Measurements from ENCODE around the gene TPM3.

TPM3 gene

GRCh38 chr1:154183046-154183915 is 8.6 kb downstream of the TPM3 start:
- H3K9me3 Mint-ChIP-seq = no peaks in the 10 kb centered on the region
- peaks cover 53% of the 10 kb centered on the region for H3K36me3 Mint-ChIP-seq
- H3K4me3 Mint-ChIP-seq = peak overlapping the region; percentile 93
- peak; percentile 83 to 97 for DNase-seq (ENCODE audit: low spot score in 2 of 2)
- peaks cover 49% of the 10 kb centered on the region for H3K4me1 Mint-ChIP-seq
- H3K27ac Mint-ChIP-seq = peak overlapping the region; percentile 94
- peak; percentile 88 for ATAC-seq

- Mint-ChIP-seq H3K4me1 (peaks cover 57% of the 10 kb centered on the region), H3K36me3 (peaks cover 61% of the 10 kb centered on the region)
- peak; percentile 83 for ATAC-seq
Observed at GRCh38 chr1:154182344-154183045, 9.4 kb downstream of the TPM3 start.

DNA sequence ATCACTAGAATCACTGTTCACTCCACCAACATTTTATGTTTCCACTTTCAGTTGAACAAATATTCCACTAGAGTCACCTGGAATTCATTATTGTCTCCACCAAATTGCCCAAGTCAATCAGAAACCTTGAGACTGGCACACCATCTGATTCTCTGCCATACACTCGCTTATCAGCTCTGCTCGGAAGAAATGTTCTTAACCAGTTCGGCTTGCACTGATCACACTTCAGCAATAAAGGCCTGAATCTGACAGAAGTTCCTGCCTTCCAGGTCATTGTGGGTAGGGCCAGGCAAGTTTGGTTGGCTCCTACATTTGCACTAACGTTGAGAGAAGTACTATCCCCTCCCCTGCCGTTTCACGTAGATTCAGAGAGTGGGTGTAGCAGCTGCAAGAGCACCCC is 10.0 kb downstream of the TPM3 start:
- H3K4me1 Mint-ChIP-seq = peaks cover 63% of the 10 kb centered on the region
- peak overlapping the region; percentile 93 for H3K4me3 Mint-ChIP-seq
- H3K27ac Mint-ChIP-seq = peak overlapping the region; percentile 94
- DNase-seq (ENCODE audit: low spot score in 2 of 2) (no peak), ATAC-seq (no peak)
- peaks cover 67% of the 10 kb centered on the region for H3K36me3 Mint-ChIP-seq
- H3K9me3 Mint-ChIP-seq = no peaks in the 10 kb centered on the region

More at GRCh38 chr1:154182344-154183045, 9.4 kb downstream of the TPM3 start:
- DNase-seq (ENCODE audit: low spot score in 2 of 2) = peak; percentile 57 to 89
- Mint-ChIP-seq H3K27ac (peak overlapping the region; percentile 94), H3K9me3 (no peaks in the 10 kb centered on the region), H3K4me3 (peak overlapping the region; percentile 93)

- H3K36me3 Mint-ChIP-seq = peaks cover 85% of the 10 kb centered on the region
- peak overlapping the region; percentile 94 for H3K27ac Mint-ChIP-seq
- H3K9me3 Mint-ChIP-seq = no peaks in the 10 kb centered on the region
- H3K4me1 Mint-ChIP-seq = peaks cover 77% of the 10 kb centered on the region
- peak overlapping the region; percentile 93 for H3K4me3 Mint-ChIP-seq
- DNase-seq (ENCODE audit: low spot score in 2 of 2) (no peak), ATAC-seq (no peak)
Observed at GRCh38 chr1:154179946-154180687, 11.8 kb downstream of the TPM3 start.

DNA sequence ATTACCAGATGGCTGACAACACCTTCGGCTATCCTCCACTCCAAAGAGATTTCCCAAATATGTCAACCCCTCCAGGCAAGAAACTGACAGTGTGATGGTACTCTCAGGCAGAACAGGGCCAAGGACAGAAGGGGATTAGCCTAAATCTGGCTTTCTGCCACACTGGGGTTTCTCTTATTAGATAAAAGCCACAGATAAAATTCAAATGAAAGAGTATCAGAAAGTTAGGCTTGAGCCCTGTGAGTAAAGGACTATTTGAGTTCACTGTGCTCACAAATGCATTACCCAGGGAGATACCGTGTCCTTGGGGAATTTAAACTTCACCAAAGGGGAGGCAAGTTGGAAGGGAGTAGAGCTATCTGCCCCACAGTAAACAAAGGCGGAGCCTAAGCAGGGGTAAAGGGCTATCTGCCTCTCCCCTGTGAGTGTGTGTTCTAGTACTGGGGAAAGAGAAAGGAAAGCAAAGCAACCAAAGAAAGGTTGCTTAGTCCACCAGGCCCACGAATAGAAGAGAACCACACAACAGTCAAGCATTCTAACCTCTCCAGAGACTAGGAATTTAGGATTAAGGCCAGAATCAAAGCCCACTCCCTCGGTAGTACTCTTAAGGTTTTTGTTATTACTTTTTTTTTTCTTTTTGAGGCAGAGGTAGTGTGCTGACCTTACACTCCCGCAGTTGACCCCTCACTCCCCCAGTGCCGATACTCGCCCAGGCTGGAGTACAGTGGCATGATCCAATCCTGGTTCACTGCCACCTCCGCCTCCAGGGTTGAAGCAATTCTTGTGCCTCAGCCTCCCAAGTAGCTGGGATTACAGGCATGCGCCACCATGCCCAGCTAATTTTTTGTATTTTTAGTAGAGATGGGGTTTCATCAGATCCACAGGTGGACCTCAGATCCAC is 12.7 kb downstream of the TPM3 start:
- Mint-ChIP-seq H3K27ac (peak overlapping the region; percentile 94), H3K9me3 (no peaks in the 10 kb centered on the region), H3K36me3 (peaks cover 95% of the 10 kb centered on the region), H3K4me1 (peaks cover 77% of the 10 kb centered on the region), H3K4me3 (peak overlapping the region; percentile 93)
- ATAC-seq (no peak), DNase-seq (ENCODE audit: low spot score in 2 of 2) (no peak)

DNA sequence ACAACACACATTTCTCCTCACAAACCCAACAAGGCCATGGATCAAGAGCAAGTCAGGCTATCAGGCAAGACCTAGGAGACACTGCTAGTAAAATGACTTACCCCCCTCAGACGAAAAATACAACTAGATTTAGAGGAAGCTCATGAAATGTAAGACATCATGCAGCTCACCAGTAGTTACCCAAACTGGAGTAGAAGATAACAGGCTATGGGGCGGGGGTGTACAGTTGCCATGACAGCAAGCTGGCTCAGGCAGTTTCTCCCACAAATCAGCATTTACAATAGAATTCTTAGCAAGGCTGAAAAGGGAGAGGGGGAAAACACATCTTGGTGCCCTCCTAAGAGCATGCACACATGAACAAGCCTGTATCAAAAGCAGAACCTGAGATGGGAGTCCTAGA is 13.9 kb downstream of the TPM3 start:
- Mint-ChIP-seq H3K36me3 (peaks cover 99% of the 10 kb centered on the region), H3K9me3 (no peaks in the 10 kb centered on the region), H3K27ac (peak overlapping the region; percentile 94), H3K4me3 (peak overlapping the region; percentile 93), H3K4me1 (peaks cover 72% of the 10 kb centered on the region)
- no peak for DNase-seq (ENCODE audit: low spot score in 2 of 2)
- no peak for ATAC-seq

DNA sequence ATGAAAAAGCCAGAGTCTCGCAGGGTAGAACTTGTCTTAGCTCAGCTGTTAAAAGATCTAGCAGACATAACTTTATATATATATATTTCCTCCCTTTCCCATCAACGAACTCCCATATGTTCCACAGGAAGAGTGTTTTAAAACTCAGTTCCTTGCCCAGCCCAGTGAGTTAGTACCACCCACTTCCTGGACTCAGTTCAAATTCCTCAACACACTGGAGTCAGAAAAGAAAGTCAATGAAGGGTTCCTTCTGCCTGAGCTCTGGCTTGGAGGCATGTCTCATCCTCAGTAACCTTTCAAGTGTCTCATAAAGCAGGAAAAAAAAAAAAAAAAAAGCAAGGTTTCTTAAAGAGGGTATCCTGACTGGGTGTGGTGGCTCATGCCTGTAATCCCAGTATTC is 15.6 kb downstream of the TPM3 start:
- Mint-ChIP-seq H3K4me1 (peaks cover 76% of the 10 kb centered on the region), H3K27ac (peak overlapping the region; percentile 94), H3K4me3 (peak overlapping the region; percentile 11), H3K36me3 (peaks cover 100% of the 10 kb centered on the region), H3K9me3 (no peaks in the 10 kb centered on the region)
- no peak for ATAC-seq
- no peak for DNase-seq (ENCODE audit: low spot score in 2 of 2)

DNA sequence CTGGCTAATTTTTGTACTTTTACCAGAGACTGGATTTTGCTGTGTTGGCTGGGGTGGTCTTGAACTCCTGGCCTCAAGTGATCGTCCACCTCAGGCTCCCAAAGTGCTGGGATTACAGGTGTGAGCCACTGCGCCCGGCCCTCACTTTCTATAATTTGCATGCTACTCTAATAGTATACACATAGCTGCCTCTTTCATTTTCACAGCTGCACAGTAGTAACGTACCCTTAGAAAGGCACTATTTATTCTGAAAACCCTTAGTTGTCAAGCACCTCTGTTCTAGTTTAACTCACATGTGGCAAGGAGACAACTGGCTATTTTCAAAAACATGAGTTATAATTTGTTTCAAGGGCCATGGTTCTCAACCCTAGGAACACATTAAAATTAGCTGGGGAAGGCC is 17.2 kb downstream of the TPM3 start:
- DNase-seq (ENCODE audit: low spot score in 2 of 2) = no peak
- H3K27ac Mint-ChIP-seq = peak overlapping the region; percentile 94
- peaks cover 100% of the 10 kb centered on the region for H3K36me3 Mint-ChIP-seq
- no peaks in the 10 kb centered on the region for H3K9me3 Mint-ChIP-seq
- no peak for ATAC-seq
- peaks cover 77% of the 10 kb centered on the region for H3K4me1 Mint-ChIP-seq
- H3K4me3 Mint-ChIP-seq = no peak overlapping the region

DNA sequence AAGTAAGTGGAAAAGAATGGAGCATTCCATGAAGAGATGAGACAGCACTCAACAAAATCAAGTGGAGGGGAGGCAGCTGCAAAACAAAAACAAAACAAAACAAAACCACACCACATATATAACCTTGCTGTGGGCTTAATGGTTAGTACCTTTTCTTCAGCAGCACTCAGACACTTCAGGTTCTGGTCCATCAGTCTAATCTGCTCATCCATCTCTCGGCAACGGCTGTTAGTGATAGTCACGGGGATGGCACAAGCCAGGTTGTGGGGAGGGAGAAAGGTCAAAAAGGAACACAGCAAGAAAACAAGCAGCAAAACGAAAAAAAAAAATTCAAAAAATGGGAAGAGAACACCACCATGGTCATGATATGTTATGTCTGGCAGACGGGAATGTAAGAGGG is 20.0 kb downstream of the TPM3 start:
- no peak overlapping the region for H3K4me3 Mint-ChIP-seq
- DNase-seq (ENCODE audit: low spot score in 2 of 2) = no peak
- H3K27ac Mint-ChIP-seq = peak overlapping the region; percentile 89
- H3K4me1 Mint-ChIP-seq = peaks cover 64% of the 10 kb centered on the region
- no peak for ATAC-seq
- peaks cover 100% of the 10 kb centered on the region for H3K36me3 Mint-ChIP-seq
- no peaks in the 10 kb centered on the region for H3K9me3 Mint-ChIP-seq

- DNase-seq (ENCODE audit: low spot score in 2 of 2) (no peak), ATAC-seq (no peak)
- Mint-ChIP-seq H3K36me3 (peaks cover 100% of the 10 kb centered on the region), H3K9me3 (no peaks in the 10 kb centered on the region), H3K4me3 (peak overlapping the region; percentile 30), H3K27ac (peak overlapping the region; percentile 89), H3K4me1 (peaks cover 57% of the 10 kb centered on the region)
Observed at GRCh38 chr1:154171223-154171583, 20.7 kb downstream of the TPM3 start.

- DNase-seq (ENCODE audit: low spot score in 2 of 2) (peak; percentile 16 to 74), ATAC-seq (peak; percentile 100)
- peaks cover 100% of the 10 kb centered on the region for H3K36me3 Mint-ChIP-seq
- H3K4me1 Mint-ChIP-seq = peaks cover 52% of the 10 kb centered on the region
- no peaks in the 10 kb centered on the region for H3K9me3 Mint-ChIP-seq
- peak overlapping the region; percentile 30 for H3K4me3 Mint-ChIP-seq
- H3K27ac Mint-ChIP-seq = peak overlapping the region; percentile 89
Observed at GRCh38 chr1:154170547-154171222, 21.2 kb downstream of the TPM3 start.

DNA sequence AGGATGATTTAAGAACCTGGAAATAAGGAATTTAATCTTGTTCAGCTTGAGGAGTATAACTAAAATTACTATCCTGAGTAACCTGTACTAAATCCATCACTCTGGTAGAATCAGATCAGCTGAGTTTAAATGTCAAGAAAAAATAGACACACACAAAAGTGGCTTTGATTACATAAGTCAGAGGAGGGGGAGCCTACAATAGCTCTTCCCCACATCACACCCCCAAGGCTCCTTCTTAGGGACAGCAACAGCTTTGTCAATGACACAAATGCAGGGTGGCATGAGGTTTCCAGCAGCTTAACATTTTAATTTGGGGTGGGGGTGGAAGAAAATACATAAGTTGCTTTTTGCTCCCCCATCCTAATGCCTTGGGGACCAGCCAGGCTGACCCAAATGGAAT is 24.4 kb downstream of the TPM3 start:
- Mint-ChIP-seq H3K9me3 (no peaks in the 10 kb centered on the region), H3K27ac (peak overlapping the region; percentile 74), H3K4me1 (peaks cover 62% of the 10 kb centered on the region), H3K36me3 (peaks cover 100% of the 10 kb centered on the region), H3K4me3 (no peak overlapping the region)
- ATAC-seq (no peak), DNase-seq (ENCODE audit: low spot score in 2 of 2) (no peak)

- H3K4me3 Mint-ChIP-seq = no peak overlapping the region
- peaks cover 100% of the 10 kb centered on the region for H3K36me3 Mint-ChIP-seq
- H3K4me1 Mint-ChIP-seq = peaks cover 49% of the 10 kb centered on the region
- H3K9me3 Mint-ChIP-seq = no peaks in the 10 kb centered on the region
- ATAC-seq (no peak), DNase-seq (ENCODE audit: low spot score in 2 of 2) (no peak)
- no peak overlapping the region for H3K27ac Mint-ChIP-seq
Observed at GRCh38 chr1:154166207-154166606, 25.7 kb downstream of the TPM3 start.

GRCh38 chr1:154159554-154159953 is 32.3 kb downstream of the TPM3 start:
- Mint-ChIP-seq H3K4me3 (no peak overlapping the region), H3K36me3 (peaks cover 100% of the 10 kb centered on the region), H3K9me3 (peaks cover 2% of the 10 kb centered on the region), H3K27ac (no peak overlapping the region), H3K4me1 (peaks cover 60% of the 10 kb centered on the region)
- no peak for DNase-seq (ENCODE audit: low spot score in 2 of 2)
- no peak for ATAC-seq
